ENCODE data around the gene IGSF21.

DNA sequence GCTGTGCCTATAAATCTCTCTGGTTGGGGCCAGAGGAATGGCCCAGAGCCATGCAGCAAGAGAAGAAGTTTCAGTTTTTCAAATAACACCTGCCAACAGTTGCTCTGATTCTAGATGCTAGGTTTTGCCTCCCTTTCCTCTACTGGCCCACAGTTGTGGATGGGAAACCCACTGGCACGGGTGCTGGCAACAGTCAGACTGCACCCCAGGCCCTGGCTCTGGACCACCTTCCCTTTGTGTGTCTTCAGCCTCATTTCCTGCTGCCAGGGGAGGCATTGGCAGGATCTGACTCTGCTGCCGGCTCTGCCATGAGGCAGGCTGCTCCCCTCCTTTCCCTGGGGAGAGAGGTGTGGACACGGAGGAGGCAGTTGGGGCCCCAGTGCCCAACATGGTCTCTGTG, 142.0 kb downstream of the IGSF21 start:
- TF ChIP-seq, protein P1, sequence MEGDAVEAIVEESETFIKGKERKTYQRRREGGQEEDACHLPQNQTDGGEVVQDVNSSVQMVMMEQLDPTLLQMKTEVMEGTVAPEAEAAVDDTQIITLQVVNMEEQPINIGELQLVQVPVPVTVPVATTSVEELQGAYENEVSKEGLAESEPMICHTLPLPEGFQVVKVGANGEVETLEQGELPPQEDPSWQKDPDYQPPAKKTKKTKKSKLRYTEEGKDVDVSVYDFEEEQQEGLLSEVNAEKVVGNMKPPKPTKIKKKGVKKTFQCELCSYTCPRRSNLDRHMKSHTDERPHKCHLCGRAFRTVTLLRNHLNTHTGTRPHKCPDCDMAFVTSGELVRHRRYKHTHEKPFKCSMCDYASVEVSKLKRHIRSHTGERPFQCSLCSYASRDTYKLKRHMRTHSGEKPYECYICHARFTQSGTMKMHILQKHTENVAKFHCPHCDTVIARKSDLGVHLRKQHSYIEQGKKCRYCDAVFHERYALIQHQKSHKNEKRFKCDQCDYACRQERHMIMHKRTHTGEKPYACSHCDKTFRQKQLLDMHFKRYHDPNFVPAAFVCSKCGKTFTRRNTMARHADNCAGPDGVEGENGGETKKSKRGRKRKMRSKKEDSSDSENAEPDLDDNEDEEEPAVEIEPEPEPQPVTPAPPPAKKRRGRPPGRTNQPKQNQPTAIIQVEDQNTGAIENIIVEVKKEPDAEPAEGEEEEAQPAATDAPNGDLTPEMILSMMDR (IDR thresholded peaks at IDR 0.05; ENCODE audit: low read depth, low read length, poor library complexity, severe bottlenecking), result no peak
- TF ChIP-seq EZH2phosphoT487 (IDR thresholded peaks at IDR 0.05; ENCODE audit: borderline replicate concordance, low read length), result no peak
